WTC11 (cell line): Measurements from ENCODE around the gene CKB. TPM values are rescaled to one million over a fixed set of nuclear protein-coding genes. Genes with fewer than 3 reads are reported as not detected.

Source experiments
- ATAC-seq: fragments of 200-7000 bp; cut with Tn5 transposase; 2 replicates; pipeline ENCODE4 v1.10.0; 2021; ENCODE audit warnings: mild to moderate bottlenecking, moderate library complexity
- CTCF ChIA-PET: fragments of 300-600 bp; sonication (Branson Sonifier 250); formaldehyde crosslinking; loops from one replicate; lab custom pipeline; 2021; ENCODE audit warnings: antibody characterized with exemption; lab: Charles Lee
- POLR2A ChIA-PET: fragments of 350-600 bp; sonication (Branson Sonifier 250); formaldehyde crosslinking; loops from one replicate; lab custom pipeline; 2021; ENCODE audit warnings: antibody characterized with exemption; lab: Charles Lee
- DNase-seq: peaks from one replicate; pipeline ENCODE4 v3.0.0; 2021; ENCODE audit warnings: low spot score
- H3K27ac Mint-ChIP-seq: 2 replicates; pipeline ENCODE4 v1.8.0; 2021; ENCODE audit warnings: mixed read lengths
- H3K27me3 Mint-ChIP-seq: 2 replicates; pipeline ENCODE4 v1.8.0; 2021; ENCODE audit warnings: low read depth, mild to moderate bottlenecking, moderate library complexity, mixed read lengths
- H3K36me3 Mint-ChIP-seq: 2 replicates; pipeline ENCODE4 v1.8.0; 2021; ENCODE audit warnings: mixed read lengths
- H3K4me1 Mint-ChIP-seq: 2 replicates; pipeline ENCODE4 v1.8.0; 2022; ENCODE audit warnings: mixed read lengths
- H3K4me3 Mint-ChIP-seq: 2 replicates; pipeline ENCODE4 v1.8.0; 2021; ENCODE audit warnings: mild to moderate bottlenecking, moderate library complexity, mixed read lengths
- H3K9me3 Mint-ChIP-seq: 2 replicates; pipeline ENCODE4 v1.8.0; 2021; ENCODE audit warnings: mixed read lengths
- CREM ChIP-seq: sonication (generic); formaldehyde crosslinking; IDR thresholded peaks from 2 replicates; pipeline ENCODE4 v1.8.1; 2022; ENCODE audit warnings: mild to moderate bottlenecking, missing genetic modification reagents, moderate library complexity
- EMX1 ChIP-seq: fragments of 250-450 bp; sonication (Bioruptor Pico); IDR thresholded peaks from 2 replicates; pipeline ENCODE4 v1.8.0; 2021; ENCODE audit warnings: mild to moderate bottlenecking
- ERG ChIP-seq: fragments of 250-450 bp; sonication (Bioruptor Pico); IDR thresholded peaks from 2 replicates; pipeline ENCODE4 v1.8.0; 2021; ENCODE audit warnings: mild to moderate bottlenecking
- IRF2 ChIP-seq: sonication (generic); formaldehyde crosslinking; IDR thresholded peaks from 2 replicates; pipeline ENCODE4 v1.8.0; 2022; ENCODE audit warnings: low read depth, missing genetic modification reagents, borderline replicate concordance
- KAT7 ChIP-seq: sonication (generic); formaldehyde crosslinking; IDR thresholded peaks from 2 replicates; pipeline ENCODE4 v1.8.1; 2023; ENCODE audit warnings: missing genetic modification reagents, mild to moderate bottlenecking, borderline replicate concordance
- MYBL2 ChIP-seq: sonication (generic); formaldehyde crosslinking; IDR thresholded peaks from 2 replicates; pipeline ENCODE4 v1.8.1; 2023; ENCODE audit warnings: mild to moderate bottlenecking, moderate library complexity, missing genetic modification reagents
- NFATC4 ChIP-seq: fragments of 250-450 bp; sonication (Bioruptor Pico); IDR thresholded peaks from 2 replicates; pipeline ENCODE4 v1.9.0; 2021; ENCODE audit warnings: mild to moderate bottlenecking
- NR1H2 ChIP-seq: sonication (generic); formaldehyde crosslinking; IDR thresholded peaks from 2 replicates; pipeline ENCODE4 v1.9.0; 2021; ENCODE audit warnings: mild to moderate bottlenecking, moderate library complexity, missing genetic modification reagents
- RELA ChIP-seq: sonication (generic); formaldehyde crosslinking; IDR thresholded peaks from 2 replicates; pipeline ENCODE4 v1.8.1; 2022; ENCODE audit warnings: missing genetic modification reagents, mild to moderate bottlenecking, borderline replicate concordance
- SMAD4 ChIP-seq: sonication (generic); formaldehyde crosslinking; IDR thresholded peaks from 2 replicates; pipeline ENCODE4 v1.8.0; 2022; ENCODE audit warnings: mild to moderate bottlenecking, missing genetic modification reagents
- TEAD1 ChIP-seq: sonication (generic); formaldehyde crosslinking; IDR thresholded peaks from 2 replicates; pipeline ENCODE4 v1.8.0; 2022; ENCODE audit warnings: mild to moderate bottlenecking, missing genetic modification reagents
- ZMAT4 ChIP-seq: fragments of 250-450 bp; sonication (Bioruptor Pico); IDR thresholded peaks from 2 replicates; pipeline ENCODE4 v1.9.0; 2021; ENCODE audit warnings: mild to moderate bottlenecking
- ZNF263 ChIP-seq: sonication (generic); formaldehyde crosslinking; IDR thresholded peaks from 2 replicates; pipeline ENCODE4 v1.8.1; 2022; ENCODE audit warnings: low read depth, mild to moderate bottlenecking, moderate library complexity, missing genetic modification reagents
- ZNF671 ChIP-seq: fragments of 250-450 bp; sonication (Bioruptor Pico); IDR thresholded peaks from 2 replicates; pipeline ENCODE4 v1.8.0; 2021; ENCODE audit warnings: mild to moderate bottlenecking
- total RNA-seq: library from RNA; stranded (reverse); gene quantifications from 3 replicates; pipeline ENCODE4 v1.2.3, GENCODE V29; 2021
- TF ChIP-seq, protein P1 (sequence below): sonication (generic); formaldehyde crosslinking; IDR thresholded peaks from 2 replicates; pipeline ENCODE4 v1.8.1; 2023; ENCODE audit warnings: mild to moderate bottlenecking, missing genetic modification reagents

CKB gene
- total RNA-seq, 1 experiment from 2014 or later = 555 TPM

DNA sequence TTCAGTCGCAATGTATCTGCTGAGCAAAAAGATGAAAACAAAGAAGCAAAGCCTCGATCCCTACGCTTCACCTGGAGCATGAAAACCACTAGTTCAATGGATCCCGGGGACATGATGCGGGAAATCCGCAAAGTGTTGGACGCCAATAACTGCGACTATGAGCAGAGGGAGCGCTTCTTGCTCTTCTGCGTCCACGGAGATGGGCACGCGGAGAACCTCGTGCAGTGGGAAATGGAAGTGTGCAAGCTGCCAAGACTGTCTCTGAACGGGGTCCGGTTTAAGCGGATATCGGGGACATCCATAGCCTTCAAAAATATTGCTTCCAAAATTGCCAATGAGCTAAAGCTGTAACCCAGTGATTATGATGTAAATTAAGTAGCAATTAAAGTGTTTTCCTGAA is 19.8 kb downstream of the CKB start (continued):
- TF ChIP-seq NFATC4 (CRISPR knock-in tag) (no peak), EMX1 (CRISPR knock-in tag) (no peak), ZMAT4 (no peak), ERG (no peak)
- TF ChIP-seq, all 79 proteins: peak for 0

DNA sequence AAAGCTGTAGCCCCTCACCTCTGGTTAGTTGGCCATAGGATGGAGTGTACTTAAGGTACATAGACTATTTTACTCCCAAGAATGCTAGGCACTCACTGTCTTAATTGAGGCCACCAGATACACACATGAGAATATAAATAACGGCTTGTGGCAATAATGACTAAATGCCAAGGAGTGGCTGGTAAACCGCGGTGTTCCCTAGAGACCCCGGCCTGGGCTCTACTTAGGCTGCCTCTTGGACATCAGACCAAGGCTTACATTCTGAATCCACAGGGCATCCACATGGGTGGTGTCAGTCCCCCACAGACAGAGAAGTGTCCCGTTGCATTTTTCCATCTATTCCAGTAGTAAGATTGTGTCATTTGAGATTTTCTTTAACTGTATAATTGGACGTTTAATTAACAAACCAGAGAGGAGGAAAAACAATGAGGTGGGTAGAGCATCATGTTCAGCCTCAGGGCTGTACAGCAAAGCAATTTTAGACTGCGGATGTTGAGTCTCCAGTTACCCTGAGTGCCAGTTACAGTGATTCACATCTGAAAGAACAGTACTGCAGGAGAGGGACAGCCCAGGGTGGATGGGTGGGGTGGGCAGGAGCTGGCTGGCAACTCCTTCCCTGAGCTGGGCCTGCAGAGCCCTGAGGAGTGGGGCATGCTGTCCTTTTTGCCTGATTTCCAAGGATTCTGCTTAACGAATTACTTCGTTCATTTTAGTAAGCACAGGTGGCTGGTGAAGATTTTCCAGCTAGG is 20.5 kb downstream of the CKB start:
- no peak overlapping the region for H3K27ac Mint-ChIP-seq
- no peaks in the 10 kb centered on the region for H3K27me3 Mint-ChIP-seq
- no peak for ATAC-seq
- CTCF ChIA-PET = interaction anchor here (0.6 to 6.5 kb wide), 3 partner anchors 8 to 81 kb away, joined by 5 to 42 read pairs (median 8); no protein-coding TSS in a partner anchor
- no peak overlapping the region for H3K4me3 Mint-ChIP-seq
- H3K36me3 Mint-ChIP-seq = peaks cover 40% of the 10 kb centered on the region
- no peak for DNase-seq
- POLR2A ChIA-PET = no interaction called here
- TF ChIP-seq, protein P1, sequence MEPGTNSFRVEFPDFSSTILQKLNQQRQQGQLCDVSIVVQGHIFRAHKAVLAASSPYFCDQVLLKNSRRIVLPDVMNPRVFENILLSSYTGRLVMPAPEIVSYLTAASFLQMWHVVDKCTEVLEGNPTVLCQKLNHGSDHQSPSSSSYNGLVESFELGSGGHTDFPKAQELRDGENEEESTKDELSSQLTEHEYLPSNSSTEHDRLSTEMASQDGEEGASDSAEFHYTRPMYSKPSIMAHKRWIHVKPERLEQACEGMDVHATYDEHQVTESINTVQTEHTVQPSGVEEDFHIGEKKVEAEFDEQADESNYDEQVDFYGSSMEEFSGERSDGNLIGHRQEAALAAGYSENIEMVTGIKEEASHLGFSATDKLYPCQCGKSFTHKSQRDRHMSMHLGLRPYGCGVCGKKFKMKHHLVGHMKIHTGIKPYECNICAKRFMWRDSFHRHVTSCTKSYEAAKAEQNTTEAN (CRISPR knock-in tag) = no peak
- TF ChIP-seq ERG (no peak), TEAD1 (no peak), NR1H2 (CRISPR knock-in tag) (no peak), CREM (CRISPR knock-in tag) (no peak), IRF2 (CRISPR knock-in tag) (no peak), MYBL2 (CRISPR knock-in tag) (no peak), ZNF263 (CRISPR knock-in tag) (no peak), KAT7 (CRISPR knock-in tag) (no peak), SMAD4 (no peak)
- TF ChIP-seq, all 79 proteins: peak for 0
- Mint-ChIP-seq H3K4me1 (peaks cover 2% of the 10 kb centered on the region; the same call in 1 of the 2 replicates), H3K9me3 (no peaks in the 10 kb centered on the region)

DNA sequence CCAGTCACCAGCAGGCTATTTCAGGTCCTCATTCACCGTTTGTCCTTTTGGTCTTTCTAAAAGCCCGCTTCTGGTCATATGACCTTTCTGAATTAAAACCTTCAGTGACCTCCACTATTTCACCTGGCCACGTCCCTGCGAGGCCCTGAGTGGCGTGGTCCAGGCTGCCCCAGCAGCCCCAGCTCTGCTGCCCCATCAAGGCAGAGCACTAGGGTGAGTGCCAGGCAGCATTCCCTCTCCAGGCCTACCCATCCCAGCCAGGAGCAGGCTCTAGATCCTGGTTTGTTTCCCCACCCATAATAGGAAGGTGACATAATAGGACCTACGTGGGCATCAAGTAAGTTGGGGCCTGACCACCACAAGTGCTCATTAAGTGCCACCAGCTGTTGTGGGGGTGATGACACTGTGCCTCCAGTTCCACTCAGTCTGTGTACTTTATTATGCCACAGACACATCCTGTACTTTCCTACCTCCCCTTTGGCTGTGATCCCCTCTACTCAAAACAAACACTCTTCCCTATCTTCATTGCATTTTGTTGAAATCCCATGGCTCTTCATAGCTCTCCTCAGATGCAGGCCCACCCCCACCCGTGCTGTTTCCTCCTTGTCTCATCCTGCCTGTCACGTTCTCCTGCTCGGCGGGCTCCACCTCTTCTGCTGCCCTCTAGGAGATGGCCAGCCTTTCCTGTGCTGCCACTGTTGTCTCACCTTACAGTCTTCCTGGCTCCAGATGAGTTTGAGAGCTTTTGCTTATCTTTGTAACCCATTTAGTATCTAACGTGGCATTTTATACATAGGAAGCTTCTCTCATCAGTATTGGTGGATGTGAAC is 21.4 kb downstream of the CKB start:
- Mint-ChIP-seq H3K27ac (0 out of 2 replicates have a peak overlapping the region, but pooled peaks have one; percentile 4), H3K4me3 (no peak overlapping the region), H3K9me3 (no peaks in the 10 kb centered on the region)
- DNase-seq = no peak
- POLR2A ChIA-PET = no interaction called here
- no peak for TF ChIP-seq SMAD4
- no peak for TF ChIP-seq ZNF671 (CRISPR knock-in tag)
- TF ChIP-seq RELA (CRISPR knock-in tag) = no peak
- TF ChIP-seq, all 79 proteins: peak for 0
- H3K27me3 Mint-ChIP-seq = no peaks in the 10 kb centered on the region
- H3K4me1 Mint-ChIP-seq = peaks cover 2% of the 10 kb centered on the region; the same call in 1 of the 2 replicates
- H3K36me3 Mint-ChIP-seq = peaks cover 40% of the 10 kb centered on the region
- CTCF ChIA-PET = interaction anchor here (0.6 to 6.5 kb wide), 3 partner anchors 9 to 82 kb away, joined by 5 to 42 read pairs (median 8); no protein-coding TSS in a partner anchor
- ATAC-seq = no peak
